HG02571 (cell line): ENCODE results near the gene DENND5A.
"Not testable (repeated sequence)": the region's sequence is repeated elsewhere in the genome, so short reads cannot be mapped to it uniquely, and the experiment has no call there.

Experiments
- ATAC-seq: cut with Tn5 transposase; IDR thresholded peaks from one replicate; pipeline ENCODE4 v1.9.1; 2021; ENCODE audit warnings: mild to moderate bottlenecking, moderate library complexity; ENCODE audit not compliant: unreplicated experiment

The DENND5A gene

DNA sequence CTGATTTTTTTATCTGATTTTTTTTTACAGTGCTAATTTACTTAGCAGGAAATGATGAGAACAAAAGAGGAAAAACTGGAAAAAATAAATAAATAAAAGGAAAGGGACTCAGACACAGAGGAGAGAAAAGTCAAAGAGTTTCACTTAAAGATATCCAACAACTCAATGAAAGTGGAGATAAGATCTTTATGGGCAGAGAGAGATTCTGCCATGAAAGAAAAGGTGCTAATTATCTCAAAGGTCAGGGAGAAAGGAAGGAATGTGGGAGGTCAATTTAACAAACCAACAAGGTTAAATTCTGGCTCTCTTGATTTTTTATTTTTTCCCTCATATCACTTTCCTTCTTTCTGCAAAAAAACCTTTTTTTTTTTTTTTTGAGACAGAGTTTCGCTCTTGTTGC is 86.0 kb downstream of the DENND5A start:
- ATAC-seq = no peak

DNA sequence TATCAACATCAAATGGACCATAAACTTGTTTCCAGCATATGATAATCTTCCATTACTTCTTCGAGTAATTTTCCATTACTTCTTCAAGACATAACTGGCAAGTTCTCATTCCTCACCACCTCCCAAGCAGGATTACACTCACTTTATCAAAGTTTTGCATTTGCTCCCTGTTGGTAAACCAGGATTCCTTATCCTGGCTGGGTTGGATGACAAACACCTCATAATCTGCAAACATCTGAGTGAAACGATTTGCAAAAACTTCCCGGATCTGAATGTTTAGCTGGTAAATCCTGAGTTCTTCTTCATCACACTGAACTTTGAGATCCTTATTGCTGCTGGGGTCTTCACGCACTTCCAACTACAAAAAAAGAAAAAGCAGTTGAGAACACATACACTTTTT is 86.4 kb downstream of the DENND5A start:
- no peak for ATAC-seq

DNA sequence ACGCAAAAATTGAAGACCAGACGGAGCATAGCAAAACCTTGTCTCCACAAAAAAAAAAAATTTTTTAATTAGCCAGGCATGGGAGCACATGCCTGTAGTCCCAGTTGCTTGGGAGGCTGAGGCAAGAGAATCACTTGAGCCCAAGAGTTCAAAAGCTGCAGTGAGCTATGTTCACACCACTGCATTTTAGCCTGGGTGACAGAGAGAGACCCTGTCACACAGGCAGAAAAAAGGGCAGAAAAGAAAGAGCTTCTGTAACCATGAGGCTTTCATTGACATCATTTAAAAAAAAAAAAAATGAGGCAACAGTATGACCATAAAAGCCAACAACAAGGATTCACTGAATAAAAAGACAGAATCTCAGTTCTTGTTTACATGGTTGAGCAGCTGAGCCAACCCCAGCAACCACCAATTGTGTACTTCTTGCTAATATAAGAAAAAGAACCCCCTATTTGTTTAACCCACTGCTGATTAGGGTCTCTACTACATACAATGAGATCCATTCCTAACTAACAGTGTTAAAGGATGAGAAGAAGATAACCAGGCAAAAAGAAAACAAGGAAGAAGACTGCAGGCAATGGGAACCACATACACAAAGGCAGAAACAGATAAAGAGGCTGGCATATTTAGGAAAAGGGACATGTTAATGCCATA is 87.6 kb downstream of the DENND5A start:
- ATAC-seq = no peak

DNA sequence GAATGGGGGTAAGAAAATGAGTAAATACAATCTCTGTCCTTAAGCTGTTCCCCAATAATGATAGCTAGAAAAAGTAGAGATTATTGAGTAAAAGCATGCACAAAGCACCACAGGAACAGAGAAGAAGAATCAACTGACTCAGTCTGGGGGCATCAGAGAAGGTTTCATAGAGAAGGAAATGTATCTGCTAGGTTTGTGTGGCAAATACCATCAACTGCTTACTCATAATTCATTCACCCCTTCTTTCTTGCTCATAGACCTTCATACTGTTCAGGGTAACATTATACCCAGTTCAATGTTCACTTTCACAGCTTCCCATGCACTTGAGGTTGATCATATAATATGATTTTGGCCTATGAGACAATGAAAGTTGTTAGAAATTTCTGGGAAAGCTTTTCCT is 88.6 kb downstream of the DENND5A start:
- no peak for ATAC-seq

DNA sequence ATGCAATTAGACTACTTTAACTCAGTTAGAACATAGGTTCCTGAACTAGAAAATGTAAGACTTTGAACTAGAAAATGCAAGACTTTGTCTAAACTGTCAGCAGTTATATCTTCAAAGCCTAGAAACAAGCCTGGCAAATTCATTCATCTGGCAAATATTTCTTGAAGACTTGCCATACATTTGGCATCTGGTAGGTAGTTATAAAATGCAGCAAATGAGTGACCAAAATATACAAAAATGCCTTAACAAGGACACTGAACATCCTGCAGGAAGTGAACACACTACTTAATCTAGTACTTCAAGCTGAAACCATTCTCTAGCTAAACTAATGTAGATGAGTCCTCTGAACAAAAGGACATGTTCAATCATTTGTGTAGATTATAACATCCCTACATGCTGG is 89.0 kb downstream of the DENND5A start:
- no peak for ATAC-seq

DNA sequence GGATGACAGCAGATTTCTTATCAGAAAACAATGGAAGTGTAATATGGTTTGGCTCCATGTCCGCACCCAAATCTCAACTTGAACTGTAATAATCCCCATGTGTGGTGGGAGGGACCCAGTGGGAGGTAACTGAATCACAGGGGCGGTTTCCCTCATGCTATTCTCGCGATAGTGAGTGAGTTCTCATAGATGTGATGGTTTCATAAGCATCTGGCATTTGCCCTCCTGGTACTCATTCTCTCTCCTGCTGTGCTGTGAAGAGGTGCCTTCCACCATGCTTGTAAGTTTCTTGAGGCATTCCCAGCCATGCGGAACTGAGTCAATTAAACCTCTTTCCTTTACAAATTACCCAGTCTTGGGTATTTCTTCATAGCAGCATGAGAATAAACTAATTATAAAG is 92.8 kb downstream of the DENND5A start:
- ATAC-seq = no peak

DNA sequence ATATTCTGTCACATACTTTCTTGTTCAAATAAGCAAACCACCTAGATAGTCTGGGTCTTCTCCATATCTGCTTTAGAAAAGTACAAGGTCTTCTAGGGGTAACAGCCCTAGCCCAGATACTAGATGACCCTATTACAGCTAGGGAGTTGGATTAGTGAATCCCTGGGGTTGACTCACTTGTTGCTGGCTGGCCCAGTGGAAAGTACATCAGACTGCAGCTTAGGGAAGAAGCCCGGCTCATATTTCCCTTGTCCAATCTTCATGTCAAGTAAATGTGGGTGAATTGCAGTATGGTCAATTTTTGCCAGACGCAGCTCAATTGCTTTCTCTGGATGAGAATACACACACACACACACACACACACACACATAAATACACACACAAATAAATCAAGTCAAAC is 94.7 kb downstream of the DENND5A start:
- ATAC-seq = no peak

DNA sequence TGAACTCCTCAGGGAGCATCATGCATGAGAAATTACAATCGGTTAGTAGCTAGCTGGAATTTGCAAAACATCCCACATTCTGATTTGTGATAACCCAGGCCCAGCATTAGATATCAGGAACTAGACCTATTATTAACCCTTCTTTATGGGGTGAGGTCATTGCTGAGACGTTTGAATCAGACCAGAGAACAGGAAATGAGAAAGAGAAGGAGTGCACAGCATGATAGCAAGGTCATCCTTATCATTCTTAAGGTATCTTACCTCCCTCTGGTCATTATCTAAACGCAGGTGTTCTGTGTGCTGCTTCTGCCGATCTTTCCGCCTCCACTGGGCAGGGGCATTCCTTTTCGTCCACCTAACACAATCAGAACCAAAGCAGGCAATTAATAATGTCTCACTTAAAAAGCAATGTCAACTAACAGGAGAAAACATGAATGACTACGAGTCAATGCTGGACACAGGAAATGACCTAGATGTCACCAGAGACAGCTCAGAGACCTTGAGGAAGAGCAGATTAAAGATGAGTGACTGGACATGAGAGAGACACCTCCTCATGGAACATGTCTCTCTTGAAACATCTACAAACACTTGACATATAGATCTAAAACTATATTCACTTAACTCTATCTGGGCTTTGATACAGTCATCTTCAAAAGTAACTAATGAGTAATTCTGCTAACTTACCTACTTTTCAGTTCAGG is 95.4 kb downstream of the DENND5A start:
- ATAC-seq = no peak

DNA sequence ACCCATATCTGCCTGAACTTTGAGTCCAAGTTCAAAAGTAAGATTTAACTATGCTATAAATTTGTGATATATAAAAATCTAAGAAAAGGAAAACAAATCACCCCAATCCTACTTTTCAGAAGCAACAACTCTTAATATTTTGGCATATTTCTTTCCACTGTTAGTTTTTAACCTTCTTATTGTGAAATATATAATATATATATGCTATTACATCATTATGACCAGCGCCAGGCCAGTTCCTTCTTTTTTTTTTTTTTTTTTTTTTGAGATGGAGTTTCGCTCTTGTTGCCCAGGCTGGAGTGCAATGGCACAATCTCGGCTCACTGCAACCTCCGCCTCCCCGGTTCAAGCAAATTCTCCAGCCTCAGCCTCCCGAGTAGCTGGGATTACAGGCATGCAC is 103.2 kb downstream of the DENND5A start:
- not testable (repeated sequence) for ATAC-seq

DNA sequence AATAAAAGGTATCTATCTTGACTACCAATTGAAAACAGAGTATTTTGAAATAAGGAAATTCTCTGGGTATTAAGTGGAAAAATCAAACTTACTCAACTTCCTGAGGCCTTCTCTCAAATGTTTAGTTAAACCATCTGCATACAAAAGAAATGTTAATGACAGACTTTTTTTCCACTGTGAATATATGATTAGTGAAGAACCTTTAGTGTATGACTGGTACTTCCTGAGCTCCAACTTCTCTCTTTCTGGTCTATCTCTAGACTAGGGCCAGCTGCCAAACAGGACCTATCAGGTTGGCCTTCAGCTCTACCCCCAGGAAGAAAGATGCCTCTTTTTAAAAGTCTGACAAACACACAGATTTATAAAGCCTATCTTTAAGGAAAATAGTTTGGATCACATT is 105.0 kb downstream of the DENND5A start:
- no peak for ATAC-seq

DNA sequence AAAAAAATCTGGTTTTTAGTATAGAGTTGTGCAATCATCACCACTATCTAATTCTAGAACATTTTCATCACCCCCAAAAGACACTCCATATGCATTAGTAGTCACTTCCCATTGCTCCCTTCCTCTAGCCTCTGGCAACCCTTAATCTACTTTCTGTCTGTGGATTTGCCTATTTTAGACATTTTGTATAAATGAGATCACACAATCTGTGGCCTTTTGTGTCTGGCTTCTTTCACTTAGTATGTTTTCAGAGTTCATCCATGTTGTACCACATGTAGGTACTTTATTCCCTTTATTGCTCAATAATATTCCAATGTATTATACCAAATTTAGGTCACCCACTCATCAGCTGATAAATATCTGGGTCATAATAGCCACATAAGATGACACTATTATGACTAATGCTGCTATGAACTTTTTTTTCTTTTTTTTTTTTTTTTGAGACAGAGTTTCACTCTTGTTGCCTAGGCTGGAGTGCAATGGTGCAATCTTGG is 106.2 kb downstream of the DENND5A start:
- no peak for ATAC-seq

DNA sequence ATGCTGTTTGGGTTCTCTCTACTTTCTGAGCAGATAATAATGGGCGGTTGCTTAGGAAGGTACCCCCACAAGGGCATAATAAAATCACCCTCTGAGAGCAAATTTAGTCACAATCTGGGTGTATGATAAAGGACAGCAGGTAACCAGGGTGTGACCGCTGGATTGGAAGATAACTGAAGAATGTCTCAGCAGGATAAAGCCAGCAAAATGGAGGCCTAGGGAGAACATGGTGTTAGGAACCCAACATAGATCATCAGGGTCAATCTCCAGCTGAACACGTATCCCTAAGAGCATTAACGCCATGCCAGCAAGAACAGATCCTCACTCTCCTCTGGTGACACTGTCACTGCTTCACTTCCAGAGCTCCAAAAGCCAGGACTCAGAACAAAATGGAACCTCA is 109.2 kb downstream of the DENND5A start:
- ATAC-seq = no peak

DNA sequence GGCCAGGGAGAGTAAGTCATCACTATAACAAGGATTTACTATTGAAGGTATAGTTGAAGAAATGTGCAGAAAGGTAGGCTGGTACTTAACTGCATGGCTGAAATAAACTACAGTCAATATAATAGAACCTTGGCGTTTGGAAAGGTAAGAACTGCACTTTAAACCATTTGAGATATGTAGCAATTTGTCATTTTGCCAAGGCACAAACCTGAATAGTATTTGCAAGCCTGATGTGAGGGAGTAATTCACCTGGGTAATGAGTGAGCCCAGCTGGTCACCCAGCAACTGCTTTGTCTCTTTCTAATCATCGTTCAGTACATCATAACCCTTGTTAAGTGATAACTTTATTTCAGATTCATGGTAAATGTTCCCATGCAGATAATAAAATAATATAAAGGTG is 111.5 kb downstream of the DENND5A start:
- no peak for ATAC-seq

DNA sequence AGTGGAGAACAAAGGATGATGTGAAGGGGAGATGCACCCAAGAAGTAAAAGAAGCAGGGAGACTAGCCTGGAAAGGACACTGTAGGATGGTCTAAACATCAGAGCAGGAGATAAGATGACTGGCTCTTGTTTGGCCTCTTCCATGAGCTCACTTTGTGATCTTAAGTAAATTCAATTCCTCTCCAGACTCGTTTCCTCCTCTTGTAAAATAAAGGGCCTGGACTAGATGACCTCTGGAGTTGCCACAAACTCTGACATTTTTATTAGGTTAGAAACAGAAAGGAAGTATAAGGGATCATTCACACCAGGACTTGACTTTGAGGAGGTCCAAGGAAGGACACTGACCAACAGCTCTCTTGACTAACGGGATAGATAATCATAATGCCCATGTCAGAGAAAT is 113.5 kb downstream of the DENND5A start:
- ATAC-seq = no peak

DNA sequence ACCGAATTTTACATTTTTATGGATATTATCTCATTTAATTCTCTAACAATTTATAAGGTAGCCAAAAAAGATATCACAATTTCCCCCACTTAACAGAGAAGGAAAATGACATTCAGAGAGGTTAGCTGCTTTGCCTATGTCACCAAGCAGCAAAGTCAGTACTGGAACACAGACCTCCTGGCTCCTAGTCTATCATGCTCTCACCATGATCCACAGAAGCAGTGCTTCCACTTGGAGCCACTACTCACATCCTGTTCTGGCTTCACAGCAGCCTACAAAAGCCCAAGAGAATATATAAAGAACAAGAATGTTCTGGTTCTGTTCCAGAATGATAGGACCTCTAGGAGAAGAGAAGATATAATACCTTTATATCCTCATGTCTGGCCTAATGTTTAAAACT is 114.2 kb downstream of the DENND5A start:
- no peak for ATAC-seq

DNA sequence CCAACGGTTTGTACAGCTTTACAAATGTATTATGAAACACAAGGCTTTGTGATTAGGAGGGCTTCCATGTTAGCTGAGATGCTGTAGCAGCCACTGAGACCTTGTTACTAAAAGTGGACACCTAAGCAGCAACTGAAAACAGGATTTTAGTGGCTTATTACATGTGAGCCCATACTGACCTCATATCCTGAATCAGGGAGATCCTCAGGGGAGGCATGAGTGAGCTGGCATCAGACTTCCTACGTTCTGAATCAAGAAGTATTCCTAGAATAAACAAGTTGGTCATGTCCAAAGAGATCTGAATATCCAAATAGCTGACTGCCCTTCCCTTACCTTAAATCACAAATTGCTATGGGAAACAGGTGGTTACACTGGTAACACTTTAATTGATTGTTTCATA is 114.6 kb downstream of the DENND5A start:
- ATAC-seq = no peak

DNA sequence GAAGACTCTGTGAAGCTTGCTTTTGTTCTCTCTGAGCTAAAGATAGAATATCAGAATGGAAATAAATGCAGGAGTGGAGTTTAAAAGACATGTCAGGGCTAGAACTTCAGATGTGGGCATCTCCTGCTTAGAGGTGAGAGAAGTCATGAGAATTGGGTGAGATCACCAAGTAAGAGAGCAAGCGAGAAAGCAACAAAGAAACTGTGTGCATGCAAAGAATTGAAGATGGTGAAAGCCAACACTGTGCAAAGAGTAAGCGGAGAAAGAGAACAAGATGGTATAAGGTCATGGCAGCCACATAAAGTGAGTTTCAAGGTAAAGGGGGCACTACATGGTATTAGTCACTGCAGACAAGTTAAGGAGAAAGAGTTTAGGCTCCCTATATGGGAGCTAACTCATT is 116.4 kb downstream of the DENND5A start:
- ATAC-seq = no peak

DNA sequence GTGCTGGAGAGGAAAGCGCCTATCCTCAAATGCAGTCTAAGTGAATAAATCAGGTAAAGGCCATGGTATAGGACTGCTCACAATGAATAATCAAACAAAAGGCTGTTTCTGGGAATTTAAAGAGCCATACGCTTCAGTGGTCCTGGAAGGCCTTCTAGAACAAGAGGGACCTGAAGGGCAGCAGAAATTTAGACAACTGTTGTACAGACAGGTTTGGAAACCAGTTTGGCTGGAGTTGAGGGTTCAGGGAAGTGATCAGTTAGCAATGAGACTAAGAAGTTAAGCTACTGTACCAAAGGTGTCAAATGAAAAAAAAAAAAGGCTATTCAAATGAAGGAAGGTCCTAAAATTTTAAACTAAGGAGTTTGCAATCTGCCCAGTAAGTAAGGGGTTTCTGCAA is 117.1 kb downstream of the DENND5A start:
- ATAC-seq = no peak

DNA sequence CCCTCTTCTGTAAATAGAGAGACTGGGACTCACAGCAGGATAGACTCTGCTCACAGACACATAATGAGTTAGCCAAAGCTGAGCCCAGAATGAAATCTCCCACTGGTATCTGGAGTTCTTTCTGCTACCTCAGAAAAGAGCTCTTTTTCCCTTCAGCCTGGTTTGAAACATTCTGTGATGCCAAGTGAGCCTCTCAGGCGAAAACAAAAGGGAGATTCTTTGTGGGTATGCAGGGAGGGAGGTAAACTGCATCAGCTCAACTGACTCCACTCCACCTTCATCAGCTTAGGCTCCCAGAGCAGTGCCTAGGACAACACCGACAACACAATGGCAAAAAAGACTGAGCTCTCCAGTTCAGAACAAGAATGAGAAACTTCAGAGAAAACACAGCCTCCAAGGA is 118.7 kb downstream of the DENND5A start:
- ATAC-seq = no peak

DNA sequence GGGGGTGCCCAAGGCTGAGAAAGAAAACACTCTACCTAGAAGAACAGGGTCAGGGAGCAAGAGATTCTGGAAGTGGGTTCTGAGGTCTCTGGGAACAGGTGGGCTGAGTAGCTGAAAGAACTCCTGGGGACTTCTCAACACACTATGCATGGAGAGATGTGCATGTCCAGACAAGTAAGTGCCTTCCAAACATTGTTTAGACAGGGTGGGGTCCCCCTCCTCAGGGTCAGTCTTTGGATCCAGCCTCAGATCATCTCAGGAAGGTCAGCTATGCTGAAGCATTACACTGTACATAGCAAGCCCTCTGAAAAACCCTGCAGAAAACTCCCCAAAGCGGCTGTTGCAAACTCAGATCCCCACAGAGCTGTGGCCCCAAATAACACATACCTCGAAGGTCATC is 119.9 kb downstream of the DENND5A start:
- ATAC-seq = no peak

DNA sequence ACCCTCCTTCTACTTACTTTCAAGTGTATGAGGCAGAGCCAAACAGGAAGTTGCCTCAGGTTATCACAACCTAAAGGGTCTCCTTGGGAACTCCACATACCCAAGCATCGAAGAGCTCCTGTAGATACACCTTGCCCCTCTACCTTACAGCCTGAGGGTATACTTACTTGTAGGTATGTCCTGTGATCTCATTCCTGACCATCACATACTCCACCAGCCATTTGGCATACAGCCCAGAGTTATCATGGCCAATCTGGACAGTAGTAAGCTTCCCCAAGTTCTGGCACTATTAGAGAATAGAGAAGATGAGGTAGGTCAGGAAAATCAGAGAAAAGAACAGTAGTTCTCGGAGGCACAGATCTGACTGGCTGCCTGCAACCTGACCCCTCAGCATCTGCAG is 120.3 kb downstream of the DENND5A start:
- ATAC-seq = no peak

DNA sequence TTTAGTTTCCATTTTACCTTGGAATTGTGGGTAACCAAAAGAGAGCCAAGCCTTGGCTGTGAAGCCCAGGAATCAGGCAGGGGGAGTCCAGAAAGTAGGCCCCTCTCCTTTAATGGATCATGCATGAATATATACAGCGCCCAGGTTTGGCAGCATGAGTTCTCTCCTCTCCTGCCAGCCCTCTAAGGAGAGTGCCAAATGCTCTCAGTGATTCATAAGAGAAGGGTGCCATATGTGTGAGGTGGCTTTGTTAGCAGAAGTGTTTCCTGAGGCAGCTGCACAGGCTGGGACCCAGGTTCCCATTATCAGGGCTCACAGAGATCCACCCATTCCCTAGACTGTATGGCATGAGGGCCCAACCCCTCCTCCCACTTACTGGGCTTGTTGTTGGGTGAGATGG is 121.4 kb downstream of the DENND5A start:
- ATAC-seq = no peak

DNA sequence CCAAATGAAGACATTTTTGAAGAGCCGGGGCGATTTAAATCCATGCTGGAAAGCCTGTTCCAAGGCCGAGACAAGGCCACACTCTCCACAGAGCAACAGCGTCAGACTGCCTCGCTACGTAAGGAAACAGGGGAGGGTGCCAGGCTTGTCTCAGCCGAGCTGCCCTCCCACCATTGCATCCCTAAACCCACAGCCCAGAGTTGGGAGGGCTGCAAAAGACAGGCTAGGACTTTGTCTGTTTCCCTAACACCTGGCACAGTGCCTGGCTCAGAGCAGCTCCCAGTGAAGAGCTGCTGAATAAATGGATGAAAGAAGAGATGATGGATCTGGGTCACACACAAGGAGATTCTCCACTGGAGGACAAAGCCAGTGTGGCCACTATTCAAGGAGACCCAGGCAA is 122.4 kb downstream of the DENND5A start:
- no peak for ATAC-seq
